GM20000 (cell line): ENCODE results near the gene RNF152.
"Not testable (repeated sequence)": the region's sequence is repeated elsewhere in the genome, so short reads cannot be mapped to it uniquely, and the experiment has no call there.

ENCODE experiments used
- DNase-seq: peaks from one replicate; pipeline ENCODE4 v3.0.0; 2012; ENCODE audit warnings: low spot score
- TF ChIP-seq, protein P1 (sequence below): IDR thresholded peaks from 2 replicates; pipeline ENCODE4 v1.5.1; 2012; ENCODE audit warnings: mild to moderate bottlenecking, control low read depth; ENCODE audit errors: extremely low read depth, missing control alignments

Gene RNF152

DNA sequence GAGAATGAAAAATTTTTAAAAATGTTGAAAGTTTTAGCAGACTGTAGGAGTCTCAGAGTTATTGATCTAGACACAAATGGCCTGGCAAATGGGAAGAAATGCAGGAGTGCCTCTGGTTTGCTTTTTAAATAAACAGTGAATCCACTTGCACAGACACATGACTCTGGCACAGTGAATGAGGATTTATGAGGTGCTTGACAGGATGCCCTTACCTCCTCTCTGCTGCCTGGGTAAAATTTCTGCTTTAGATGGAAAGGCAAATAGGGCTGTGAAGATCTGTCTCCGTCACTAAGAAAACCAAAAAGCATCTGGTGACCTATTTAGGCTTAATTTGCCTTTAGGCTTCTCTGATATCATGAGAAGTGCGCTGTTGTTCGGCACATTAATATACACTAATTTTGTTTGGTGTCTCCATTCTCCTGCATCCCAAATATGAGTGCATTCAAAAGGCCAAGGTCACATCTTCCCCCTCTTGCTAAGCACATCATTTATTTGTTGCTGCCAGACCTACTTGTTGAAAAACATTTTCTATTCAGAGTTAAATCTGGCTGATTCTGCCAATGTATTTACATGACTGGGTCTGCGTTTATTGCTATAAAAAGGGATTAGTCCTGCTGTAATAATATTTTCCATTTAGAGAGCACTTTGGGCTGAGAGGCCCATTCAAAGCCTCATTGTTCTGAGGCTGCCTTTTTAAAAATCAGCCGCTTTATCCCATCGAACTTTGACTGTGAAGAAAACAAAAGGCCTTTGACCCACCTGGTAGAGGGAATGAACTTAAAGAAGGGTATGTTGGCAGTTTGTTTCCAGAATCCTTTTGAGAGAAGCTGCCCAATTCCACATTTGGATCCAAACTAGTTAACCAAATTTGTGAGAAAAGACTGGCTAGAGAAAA is 94.9 kb downstream of the RNF152 start:
- TF ChIP-seq, protein P1, sequence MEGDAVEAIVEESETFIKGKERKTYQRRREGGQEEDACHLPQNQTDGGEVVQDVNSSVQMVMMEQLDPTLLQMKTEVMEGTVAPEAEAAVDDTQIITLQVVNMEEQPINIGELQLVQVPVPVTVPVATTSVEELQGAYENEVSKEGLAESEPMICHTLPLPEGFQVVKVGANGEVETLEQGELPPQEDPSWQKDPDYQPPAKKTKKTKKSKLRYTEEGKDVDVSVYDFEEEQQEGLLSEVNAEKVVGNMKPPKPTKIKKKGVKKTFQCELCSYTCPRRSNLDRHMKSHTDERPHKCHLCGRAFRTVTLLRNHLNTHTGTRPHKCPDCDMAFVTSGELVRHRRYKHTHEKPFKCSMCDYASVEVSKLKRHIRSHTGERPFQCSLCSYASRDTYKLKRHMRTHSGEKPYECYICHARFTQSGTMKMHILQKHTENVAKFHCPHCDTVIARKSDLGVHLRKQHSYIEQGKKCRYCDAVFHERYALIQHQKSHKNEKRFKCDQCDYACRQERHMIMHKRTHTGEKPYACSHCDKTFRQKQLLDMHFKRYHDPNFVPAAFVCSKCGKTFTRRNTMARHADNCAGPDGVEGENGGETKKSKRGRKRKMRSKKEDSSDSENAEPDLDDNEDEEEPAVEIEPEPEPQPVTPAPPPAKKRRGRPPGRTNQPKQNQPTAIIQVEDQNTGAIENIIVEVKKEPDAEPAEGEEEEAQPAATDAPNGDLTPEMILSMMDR: no peak
- no peak for DNase-seq

DNA sequence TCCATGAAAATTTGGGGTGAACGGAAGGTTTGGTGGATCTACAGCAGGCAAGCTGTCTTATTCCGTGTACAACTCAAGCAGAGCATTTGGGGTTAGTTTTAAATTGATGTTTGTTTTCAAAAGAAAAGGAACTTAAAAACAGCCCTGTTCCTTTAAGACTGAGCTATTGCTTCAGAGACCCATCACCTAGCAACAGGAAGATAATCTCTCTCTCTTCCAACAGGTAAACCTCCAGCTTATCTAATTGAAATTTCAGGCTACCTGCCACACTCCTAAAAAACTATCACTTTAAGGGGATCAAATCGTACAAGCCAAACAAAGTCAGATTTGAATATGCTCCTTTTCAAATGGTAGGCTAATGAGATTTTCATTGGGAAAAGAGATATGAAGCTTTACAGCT is 101.8 kb downstream of the RNF152 start:
- TF ChIP-seq, protein P1: no peak
- DNase-seq: no peak

DNA sequence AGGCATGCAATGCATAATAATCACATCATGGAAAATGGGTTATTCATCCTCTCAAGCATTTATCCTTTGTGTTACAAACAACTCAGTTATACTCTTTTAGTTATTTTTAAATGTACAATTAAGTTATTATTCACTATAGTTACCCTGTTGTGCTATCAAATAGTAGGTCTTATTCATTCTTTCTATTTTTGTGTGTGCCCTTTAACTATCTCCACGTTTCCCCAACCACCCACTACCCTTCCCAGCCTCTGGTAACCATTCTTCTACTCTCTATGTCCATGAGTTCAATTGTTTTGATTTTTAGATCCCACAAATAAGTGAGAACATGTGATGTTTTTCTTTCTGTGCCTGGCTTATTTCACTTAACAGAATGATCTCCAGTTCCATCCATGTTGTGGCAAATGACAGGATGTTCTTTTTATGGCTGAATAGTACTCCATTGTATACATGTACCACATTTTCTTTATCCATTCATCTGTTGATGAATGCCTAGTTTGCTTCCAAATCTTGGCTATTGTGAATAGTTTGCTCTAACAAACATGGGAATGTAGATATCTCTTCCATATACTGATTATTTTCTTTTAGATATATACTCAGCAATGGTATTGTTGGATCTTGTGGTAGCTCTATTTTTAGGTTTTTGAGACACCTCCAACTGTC is 105.7 kb downstream of the RNF152 start:
- DNase-seq: not testable (repeated sequence)

DNA sequence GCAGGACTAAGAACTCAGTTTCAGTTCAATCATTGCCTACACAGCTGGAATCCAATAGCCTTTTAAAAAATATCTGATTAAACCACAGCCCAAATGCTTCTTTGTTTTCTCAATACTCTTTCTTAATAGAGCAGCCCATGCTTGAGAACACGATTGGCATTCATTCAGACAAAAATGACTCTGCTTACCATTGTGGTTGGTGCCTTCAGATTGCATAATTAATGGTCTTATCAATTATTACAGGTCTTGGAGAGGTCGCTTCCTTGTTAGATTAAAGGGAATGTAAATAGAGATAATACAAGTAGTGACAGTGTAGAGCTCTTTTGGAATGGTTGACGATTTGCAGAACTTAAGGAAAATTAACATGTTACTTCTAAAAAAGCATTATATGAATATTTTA is 107.2 kb downstream of the RNF152 start:
- DNase-seq: no peak
- TF ChIP-seq, protein P1: no peak

DNA sequence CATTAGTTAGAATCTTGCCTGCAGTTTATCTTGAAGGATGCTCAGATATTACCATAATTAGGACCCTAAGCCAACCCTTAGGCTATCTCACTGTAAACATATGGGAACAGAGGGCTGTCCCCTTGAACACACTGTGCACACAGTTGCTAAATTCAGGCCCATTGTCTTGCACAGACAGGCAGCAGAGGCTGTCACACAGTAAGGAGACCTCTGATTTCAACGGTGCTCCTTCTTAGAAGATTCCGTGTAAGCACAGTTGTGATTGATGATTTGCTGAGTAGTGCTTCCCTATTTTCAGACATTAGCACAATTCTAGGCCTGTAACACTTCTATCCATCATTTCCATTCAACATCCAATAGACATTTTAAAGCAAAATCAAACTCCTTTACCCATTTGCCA is 108.0 kb downstream of the RNF152 start:
- DNase-seq: no peak
- TF ChIP-seq, protein P1: no peak

DNA sequence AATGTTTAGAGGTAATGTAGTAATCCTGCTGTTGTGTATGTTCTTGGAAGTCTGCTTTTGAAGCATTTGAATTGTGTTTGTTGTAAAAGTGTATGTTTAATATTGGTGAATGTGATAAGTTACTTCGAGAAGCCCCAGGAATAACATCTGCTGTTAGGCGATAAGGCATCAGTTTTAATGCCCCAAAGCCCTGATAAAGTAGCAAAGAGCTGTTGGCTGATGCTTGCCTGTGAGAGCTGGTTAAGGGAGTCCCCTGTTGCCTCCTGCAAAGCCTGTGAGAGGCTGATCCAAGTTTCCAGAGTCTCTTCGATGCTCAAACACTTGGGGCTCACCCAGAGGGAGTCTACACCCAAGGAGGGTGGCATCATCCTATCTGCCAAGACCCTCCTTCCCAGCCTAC is 110.3 kb downstream of the RNF152 start:
- DNase-seq: no peak
- TF ChIP-seq, protein P1: no peak

DNA sequence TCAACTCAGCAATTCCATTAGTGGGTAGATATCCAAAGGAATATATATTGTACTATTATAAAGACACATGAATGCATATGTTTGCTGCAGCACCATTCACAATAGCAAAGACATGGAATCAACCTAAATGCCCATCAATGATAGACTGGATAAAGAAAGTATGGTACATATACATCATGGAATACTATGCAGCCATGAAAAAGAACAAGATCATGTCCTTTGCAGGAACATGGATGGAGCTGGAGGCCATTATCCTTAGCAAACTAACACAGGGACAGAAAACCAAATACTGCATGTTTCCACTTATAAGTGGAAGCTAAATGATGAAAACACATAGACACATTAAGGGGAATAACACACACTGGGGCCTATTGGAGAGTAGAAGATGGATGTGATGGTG is 116.6 kb downstream of the RNF152 start:
- not testable (repeated sequence) for DNase-seq

DNA sequence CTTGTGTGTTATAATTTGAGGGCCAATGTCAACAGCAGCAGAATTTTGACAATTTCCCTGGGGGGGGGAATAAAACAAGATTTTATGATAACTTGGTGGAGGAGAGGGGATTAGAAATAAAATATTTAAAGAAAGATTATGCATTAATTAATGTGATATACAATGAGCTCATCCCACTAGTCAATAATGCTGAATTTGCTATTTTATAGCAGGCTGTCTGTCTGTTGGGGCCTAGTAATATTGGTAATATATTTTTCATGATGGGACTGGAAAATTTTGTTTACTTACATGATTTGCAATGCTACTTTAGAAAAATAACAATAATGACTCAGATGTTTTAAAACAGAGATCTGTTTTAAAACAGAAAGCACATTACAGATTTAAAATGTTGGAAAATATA is 118.0 kb downstream of the RNF152 start:
- TF ChIP-seq, protein P1: no peak
- DNase-seq: no peak
